GM21825 (cell line): ENCODE measurements around the gene ME3.

Experiments used
- ATAC-seq: cut with Tn5 transposase; IDR thresholded peaks from one replicate; pipeline ENCODE4 v1.9.1; 2021; ENCODE audit warnings: mild to moderate bottlenecking, moderate library complexity; ENCODE audit not compliant: unreplicated experiment

The ME3 gene

GRCh38 chr11:86589856-86590589 lies 82.4 kb downstream of the ME3 start:
- no peak for ATAC-seq

- no peak for ATAC-seq
Measured at GRCh38 chr11:86589204-86589603, 83.2 kb downstream of the ME3 start.

GRCh38 chr11:86588566-86589090 lies 83.8 kb downstream of the ME3 start:
- ATAC-seq: no peak

- ATAC-seq: no peak
Measured at GRCh38 chr11:86587264-86588193, 84.9 kb downstream of the ME3 start.

- no peak for ATAC-seq
Measured at GRCh38 chr11:86586307-86586706, 86.1 kb downstream of the ME3 start.

GRCh38 chr11:86582898-86583297 lies 89.5 kb downstream of the ME3 start:
- ATAC-seq: no peak

GRCh38 chr11:86580535-86580934 lies 91.9 kb downstream of the ME3 start:
- ATAC-seq: no peak

GRCh38 chr11:86579406-86579731 lies 93.0 kb downstream of the ME3 start:
- no peak for ATAC-seq

GRCh38 chr11:86578727-86579405 lies 93.5 kb downstream of the ME3 start:
- no peak for ATAC-seq

GRCh38 chr11:86577644-86578636 lies 94.5 kb downstream of the ME3 start:
- no peak for ATAC-seq

- no peak for ATAC-seq
Measured at GRCh38 chr11:86576946-86577624, 95.3 kb downstream of the ME3 start.

- no peak for ATAC-seq
Measured at GRCh38 chr11:86575927-86576326, 96.5 kb downstream of the ME3 start.

- no peak for ATAC-seq
Measured at GRCh38 chr11:86575208-86575855, 97.1 kb downstream of the ME3 start.

GRCh38 chr11:86574493-86575207 lies 97.8 kb downstream of the ME3 start:
- ATAC-seq: no peak

- ATAC-seq: no peak
Measured at GRCh38 chr11:86571273-86571948, 101.0 kb downstream of the ME3 start.

- ATAC-seq: no peak
Measured at GRCh38 chr11:86570451-86570850, 102.0 kb downstream of the ME3 start.

- no peak for ATAC-seq
Measured at GRCh38 chr11:86570020-86570419, 102.4 kb downstream of the ME3 start.

GRCh38 chr11:86569109-86569508 lies 103.3 kb downstream of the ME3 start:
- no peak for ATAC-seq
